Activated naive CD4-positive, alpha-beta T cell treated with anti-CD3 and anti-CD28 coated beads, Interleukin-2, amount 10 ng/mL, durations not matched to agents 7 days and 5 days (primary cell): ENCODE data around the gene SLC39A11.

Source experiments
- CTCF ChIA-PET: fragments of 350-600 bp; sonication (Branson Sonifier 250); formaldehyde crosslinking; loops from one replicate; lab custom pipeline; 2021; ENCODE audit warnings: antibody characterized with exemption; lab: Charles Lee
- DNase-seq: peaks from one replicate; pipeline ENCODE4 v3.0.0-alpha.2; 2020
- H3K27ac Mint-ChIP-seq: one replicate; pipeline ENCODE4 v1.8.0; 2021; ENCODE audit warnings: mild to moderate bottlenecking, moderate library complexity, mixed read lengths
- H3K27me3 Mint-ChIP-seq: one replicate; pipeline ENCODE4 v1.8.0; 2021; ENCODE audit warnings: mild to moderate bottlenecking, mixed read lengths
- H3K36me3 Mint-ChIP-seq: one replicate; pipeline ENCODE4 v1.8.0; 2021; ENCODE audit warnings: mixed read lengths
- H3K4me1 Mint-ChIP-seq: one replicate; pipeline ENCODE4 v1.8.0; 2021; ENCODE audit warnings: mixed read lengths
- H3K4me3 Mint-ChIP-seq: one replicate; pipeline ENCODE4 v1.8.0; 2021; ENCODE audit warnings: mild to moderate bottlenecking, moderate library complexity, mixed read lengths
- H3K9me3 Mint-ChIP-seq: one replicate; pipeline ENCODE4 v1.8.0; 2021; ENCODE audit warnings: mixed read lengths

Gene SLC39A11

DNA sequence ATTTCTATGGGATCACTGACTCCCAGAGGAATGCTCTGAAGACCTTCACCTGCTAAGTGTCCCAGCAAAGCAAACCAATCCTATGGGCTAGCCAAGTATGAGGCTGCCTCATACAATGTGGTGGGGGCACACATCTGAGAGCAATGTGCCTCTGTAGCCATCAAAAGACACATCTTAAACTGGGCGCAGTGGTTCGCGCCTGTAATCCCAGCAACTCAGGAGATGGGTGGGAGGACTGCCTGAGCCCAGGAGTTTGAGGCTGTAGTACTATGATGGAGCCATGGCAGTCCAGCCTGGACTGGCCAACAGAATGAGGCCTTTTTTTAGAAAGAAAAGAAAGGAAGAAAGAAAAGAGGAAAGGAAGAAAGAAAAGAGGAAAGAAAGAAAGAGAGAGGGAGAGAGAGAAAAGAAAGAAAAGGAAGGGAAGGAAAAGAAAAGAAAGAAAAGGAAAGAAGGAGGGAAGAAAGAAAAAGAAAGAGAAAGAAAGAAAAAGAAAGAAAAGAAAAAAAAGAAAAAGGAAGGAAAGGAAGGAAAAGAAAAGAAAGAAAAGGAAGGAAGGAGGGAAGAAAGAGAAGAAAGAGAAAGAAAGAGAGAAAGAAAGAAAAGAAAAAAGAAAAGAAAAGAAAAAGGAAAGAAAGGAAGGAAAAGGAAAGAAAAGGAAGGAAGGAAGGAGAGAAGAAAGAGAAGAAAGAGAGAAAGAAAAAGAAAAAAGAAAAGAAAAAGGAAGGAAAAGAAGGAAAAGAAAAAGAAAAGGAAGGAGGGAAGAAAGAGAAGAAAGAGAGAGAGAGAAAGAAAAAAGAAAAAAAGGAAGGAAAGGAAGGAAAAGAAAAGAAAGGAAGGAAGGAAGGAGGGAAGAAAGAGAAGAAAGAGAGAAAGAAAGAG is 430.3 kb downstream of the SLC39A11 start:
- H3K4me1 Mint-ChIP-seq: no peaks in the 10 kb centered on the region
- CTCF ChIA-PET: no interaction called here
- H3K9me3 Mint-ChIP-seq: no peaks in the 10 kb centered on the region
- H3K36me3 Mint-ChIP-seq: no peaks in the 10 kb centered on the region
- H3K27me3 Mint-ChIP-seq: peaks cover 20% of the 10 kb centered on the region
- no peak overlapping the region for H3K27ac Mint-ChIP-seq
- DNase-seq: no peak
- no peak overlapping the region for H3K4me3 Mint-ChIP-seq

DNA sequence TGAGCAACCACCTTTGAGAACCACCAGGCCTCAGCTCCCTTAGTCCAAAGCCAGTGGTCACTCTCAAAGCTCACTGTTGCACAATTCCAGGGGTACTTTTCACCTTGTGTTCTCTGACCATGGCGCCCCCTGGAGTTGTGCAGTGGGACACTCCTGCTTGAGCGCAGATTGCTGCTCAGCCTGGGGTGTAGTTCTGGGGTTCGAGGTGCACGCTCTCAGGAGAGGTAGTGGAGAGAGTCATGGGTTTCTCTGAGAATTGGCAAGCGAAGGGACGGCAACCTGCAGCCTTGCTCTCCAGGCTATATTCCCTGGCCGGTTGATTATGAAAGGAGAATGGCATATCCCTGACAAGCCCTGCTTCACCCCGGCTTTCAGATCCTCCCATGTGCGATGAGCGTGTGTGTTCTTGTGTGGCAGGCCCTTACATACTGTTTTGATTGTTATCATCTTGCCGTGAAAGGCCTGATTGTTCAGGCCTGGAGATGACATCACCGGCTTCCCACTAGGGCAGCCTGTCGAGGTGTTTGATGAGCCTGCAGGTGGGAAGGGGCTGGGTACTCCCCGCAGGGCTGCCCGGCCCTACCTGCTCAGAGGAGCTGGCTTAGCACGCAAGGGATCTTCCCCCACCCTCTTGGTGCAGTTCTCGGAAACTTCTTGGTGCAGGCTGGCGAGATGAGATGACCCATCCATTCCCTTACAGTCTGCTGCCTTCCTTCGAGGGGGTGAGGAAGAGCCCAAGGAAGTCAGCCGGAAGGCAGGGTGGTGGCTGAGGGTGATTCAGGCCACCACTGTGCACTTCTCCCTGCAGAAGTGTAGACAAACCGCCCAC is 431.2 kb downstream of the SLC39A11 start:
- Mint-ChIP-seq H3K4me3 (no peak overlapping the region), H3K36me3 (no peaks in the 10 kb centered on the region), H3K9me3 (no peaks in the 10 kb centered on the region), H3K27ac (no peak overlapping the region), H3K4me1 (no peaks in the 10 kb centered on the region), H3K27me3 (peaks cover 18% of the 10 kb centered on the region)
- no peak for DNase-seq
- CTCF ChIA-PET: no interaction called here

DNA sequence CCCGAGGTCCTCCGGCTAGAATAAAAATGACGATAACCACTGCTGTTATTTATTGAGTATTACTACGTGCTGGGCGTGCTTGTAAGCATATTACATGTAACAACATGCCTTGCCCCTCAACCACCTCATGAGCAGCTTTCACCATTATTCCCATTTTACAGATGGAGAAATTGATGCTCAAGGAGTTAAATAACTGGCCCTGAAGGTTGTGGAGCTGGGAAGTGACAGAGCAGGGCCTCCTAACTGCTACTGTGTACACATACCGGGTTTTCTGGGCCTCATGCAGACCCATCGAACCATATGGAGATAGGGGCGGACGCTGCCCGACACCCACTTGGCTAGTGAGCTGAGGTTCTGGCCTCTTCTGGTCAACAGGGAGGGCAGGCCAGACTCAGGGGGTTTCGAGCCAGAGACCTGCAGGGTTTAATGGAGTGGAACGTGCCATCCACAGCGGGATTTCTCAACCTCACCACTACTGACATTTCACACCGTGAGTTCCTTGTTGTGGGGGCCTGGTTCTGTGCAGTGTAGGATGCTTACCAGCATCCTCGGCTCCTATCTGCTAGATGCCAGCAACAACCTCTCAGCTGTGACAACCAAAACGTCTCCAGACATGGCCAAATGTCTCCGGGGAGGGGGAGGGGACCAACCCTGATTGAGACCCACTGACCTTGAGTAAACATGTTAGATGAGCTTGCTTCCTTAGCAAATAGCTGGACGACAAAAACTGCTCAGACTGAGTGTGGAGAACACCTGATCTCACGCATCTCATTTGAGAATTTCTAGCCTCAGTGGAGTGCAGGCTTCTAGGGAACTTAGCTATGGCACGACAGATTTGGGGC is 432.0 kb downstream of the SLC39A11 start:
- CTCF ChIA-PET: no interaction called here

DNA sequence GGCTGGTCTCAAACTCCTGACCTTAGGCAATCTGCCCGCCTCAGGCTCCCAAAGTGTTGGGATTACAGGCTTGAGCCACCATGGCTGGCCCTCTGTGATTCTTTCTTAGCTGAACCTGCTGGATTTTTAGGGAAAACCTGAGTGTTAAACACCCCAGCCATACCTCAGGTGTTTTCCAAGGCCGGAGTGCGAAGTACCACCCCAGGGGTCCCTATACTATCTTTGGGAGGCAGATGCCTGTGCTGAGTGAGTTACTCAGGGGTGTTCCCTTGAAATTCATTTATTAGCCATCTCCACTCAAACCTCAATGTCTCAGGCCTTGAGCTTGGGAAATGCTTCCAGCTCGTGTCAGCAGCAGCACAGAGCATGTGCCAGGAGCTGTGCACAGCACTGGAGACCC is 432.7 kb downstream of the SLC39A11 start:
- Mint-ChIP-seq H3K27ac (peak overlapping the region; percentile 30), H3K4me1 (no peaks in the 10 kb centered on the region), H3K27me3 (peaks cover 15% of the 10 kb centered on the region), H3K4me3 (no peak overlapping the region), H3K9me3 (no peaks in the 10 kb centered on the region), H3K36me3 (no peaks in the 10 kb centered on the region)
- CTCF ChIA-PET: no interaction called here
- DNase-seq: no peak

More for the DNA sequence above, 432.0 kb downstream of the SLC39A11 start:
- Mint-ChIP-seq H3K4me3 (no peak overlapping the region), H3K27me3 (peaks cover 15% of the 10 kb centered on the region), H3K9me3 (no peaks in the 10 kb centered on the region), H3K36me3 (no peaks in the 10 kb centered on the region), H3K27ac (no peak overlapping the region), H3K4me1 (no peaks in the 10 kb centered on the region)
- DNase-seq: no peak

DNA sequence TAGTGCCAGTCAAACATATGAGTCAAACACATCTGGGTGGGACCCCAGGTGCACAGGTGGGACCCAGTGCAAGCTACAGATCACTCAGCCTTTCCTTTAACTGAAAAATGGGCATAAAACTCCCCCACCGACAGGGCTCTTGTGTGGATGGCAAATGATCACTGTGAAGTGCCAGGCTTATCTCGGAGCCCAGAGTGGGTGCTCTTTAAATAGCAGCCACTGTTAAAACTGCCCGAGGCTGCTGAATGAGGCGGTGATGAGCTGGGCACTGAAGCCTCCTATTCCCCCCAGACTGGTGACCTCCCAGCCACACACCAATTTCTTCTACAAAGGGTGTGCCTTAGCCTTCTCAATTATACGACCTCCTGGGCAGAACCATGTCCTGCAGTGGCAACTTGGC is 433.8 kb downstream of the SLC39A11 start:
- no peak for DNase-seq
- no peaks in the 10 kb centered on the region for H3K36me3 Mint-ChIP-seq
- H3K4me1 Mint-ChIP-seq: no peaks in the 10 kb centered on the region
- no peak overlapping the region for H3K27ac Mint-ChIP-seq
- no peaks in the 10 kb centered on the region for H3K9me3 Mint-ChIP-seq
- peaks cover 11% of the 10 kb centered on the region for H3K27me3 Mint-ChIP-seq
- CTCF ChIA-PET: no interaction called here
- H3K4me3 Mint-ChIP-seq: no peak overlapping the region

DNA sequence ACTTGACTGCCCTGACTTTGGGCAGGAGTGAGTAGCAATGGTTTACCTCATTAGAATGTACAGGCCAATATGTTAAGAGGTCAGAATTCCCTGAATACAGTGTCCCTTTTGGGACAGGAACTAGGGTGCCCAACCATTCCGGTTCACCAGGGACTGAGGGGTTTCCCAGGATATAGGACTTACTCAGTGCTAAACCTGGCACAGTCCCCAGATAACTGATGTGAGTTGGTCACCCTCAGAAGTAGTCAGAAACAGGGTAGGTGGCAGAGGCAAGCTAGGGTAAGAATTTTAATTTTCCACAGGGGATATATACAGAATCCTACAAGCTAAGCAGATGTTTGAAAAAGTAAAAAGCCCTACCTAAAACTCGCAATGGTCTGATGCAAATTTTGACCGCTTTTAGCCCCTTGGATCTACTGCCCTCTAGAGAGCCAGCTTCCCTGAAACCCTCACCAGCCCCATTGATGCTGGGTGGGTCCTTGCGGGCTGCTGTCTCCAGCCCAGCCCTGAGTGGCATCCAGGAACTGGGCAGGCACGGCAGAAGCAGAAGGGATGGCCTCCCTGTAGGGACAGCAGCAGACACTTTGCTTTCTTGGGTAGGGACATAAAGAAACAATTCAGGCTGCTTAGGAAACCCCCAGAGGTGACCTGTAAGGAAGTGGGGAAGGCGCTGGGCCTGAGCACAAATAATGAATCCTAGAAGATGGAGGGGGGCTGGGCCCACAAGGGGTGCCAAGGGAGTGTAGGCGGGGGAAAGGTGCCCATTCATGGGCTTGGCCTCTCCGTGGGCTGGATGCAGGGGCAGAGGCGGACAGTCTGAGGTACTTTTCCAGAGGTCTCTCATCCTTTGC is 434.8 kb downstream of the SLC39A11 start:
- no peak overlapping the region for H3K27ac Mint-ChIP-seq
- H3K9me3 Mint-ChIP-seq: no peaks in the 10 kb centered on the region
- H3K4me1 Mint-ChIP-seq: no peaks in the 10 kb centered on the region
- peaks cover 11% of the 10 kb centered on the region for H3K27me3 Mint-ChIP-seq
- H3K36me3 Mint-ChIP-seq: no peaks in the 10 kb centered on the region
- H3K4me3 Mint-ChIP-seq: no peak overlapping the region
- DNase-seq: no peak
- CTCF ChIA-PET: no interaction called here

DNA sequence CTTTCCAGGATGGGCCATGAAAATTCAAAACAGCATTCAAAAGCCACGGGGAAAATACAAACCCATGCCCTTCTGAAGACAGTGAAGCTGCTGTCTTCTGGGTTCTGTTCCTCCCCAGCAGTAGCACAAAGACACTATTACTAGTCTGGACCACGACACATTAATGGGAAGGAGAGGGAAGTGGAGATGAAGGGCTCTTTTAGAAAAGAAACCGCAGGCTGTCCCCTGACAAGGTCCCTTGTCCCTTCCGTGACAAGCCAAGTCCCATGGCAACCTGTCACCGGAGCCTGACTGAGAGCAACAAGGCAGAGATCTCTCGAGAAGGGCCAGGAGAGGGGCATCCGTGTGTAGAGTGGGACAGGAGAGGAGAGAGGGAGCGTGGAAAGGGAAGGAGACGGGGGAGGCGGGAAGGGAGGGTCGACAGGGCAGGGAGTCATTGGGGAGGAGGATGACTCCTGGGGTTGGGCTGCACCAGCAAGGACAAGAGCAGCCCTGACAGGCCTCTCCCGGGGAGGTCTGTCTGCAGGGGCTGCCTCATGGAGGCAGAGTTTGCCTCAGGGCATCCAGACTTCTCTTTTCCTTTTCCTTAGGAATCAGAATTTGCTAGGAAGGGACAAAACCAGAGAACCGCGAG is 436.2 kb downstream of the SLC39A11 start:
- Mint-ChIP-seq H3K9me3 (no peaks in the 10 kb centered on the region), H3K36me3 (no peaks in the 10 kb centered on the region), H3K27ac (no peak overlapping the region)

DNA sequence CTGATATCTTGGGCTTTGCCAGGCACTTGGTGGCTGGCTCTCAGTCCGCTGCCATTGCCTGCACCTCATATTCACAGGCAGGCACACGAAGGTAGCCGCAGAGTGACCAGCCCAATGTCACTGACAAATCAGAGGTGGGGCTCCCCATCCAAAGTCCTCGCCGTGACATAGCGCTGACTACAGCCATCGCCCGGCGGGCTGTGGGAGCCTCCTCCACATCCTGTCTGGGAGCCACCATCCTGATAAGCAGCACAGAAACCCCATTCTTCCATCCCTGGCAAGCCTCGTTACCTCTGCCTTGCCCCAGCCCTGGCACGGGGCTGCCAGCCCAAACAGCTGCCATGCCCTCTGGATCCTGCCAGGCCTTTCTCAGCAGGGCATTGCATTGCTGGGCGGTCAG is 437.8 kb downstream of the SLC39A11 start:
- no peak overlapping the region for H3K27ac Mint-ChIP-seq
- H3K27me3 Mint-ChIP-seq: no peaks in the 10 kb centered on the region
- no peaks in the 10 kb centered on the region for H3K4me1 Mint-ChIP-seq
- no peaks in the 10 kb centered on the region for H3K36me3 Mint-ChIP-seq
- CTCF ChIA-PET: no interaction called here
- DNase-seq: no peak
- H3K4me3 Mint-ChIP-seq: no peak overlapping the region
- no peaks in the 10 kb centered on the region for H3K9me3 Mint-ChIP-seq

More for the DNA sequence above, 436.2 kb downstream of the SLC39A11 start:
- no peak overlapping the region for H3K4me3 Mint-ChIP-seq
- H3K4me1 Mint-ChIP-seq: no peaks in the 10 kb centered on the region
- no peak for DNase-seq
- CTCF ChIA-PET: no interaction called here
- H3K27me3 Mint-ChIP-seq: peaks cover 3% of the 10 kb centered on the region

DNA sequence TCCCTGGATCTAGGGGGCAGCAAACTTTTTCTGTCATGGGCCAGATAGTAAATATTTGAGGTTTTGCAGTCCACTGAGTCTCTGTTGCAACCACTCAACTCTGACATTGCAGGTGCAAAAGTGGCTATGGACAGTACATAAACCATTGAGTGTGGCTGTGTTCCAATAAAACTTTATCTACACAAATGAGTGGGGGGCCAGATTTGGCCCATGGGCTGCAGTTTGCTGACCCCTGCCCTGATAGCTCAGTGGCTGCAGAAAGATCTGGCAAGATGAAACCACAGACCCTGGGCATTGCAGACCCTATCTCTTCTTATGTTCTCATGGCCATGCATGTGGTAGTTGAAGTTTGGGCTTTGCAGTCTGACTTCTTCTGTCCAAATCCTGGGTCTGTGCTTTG is 440.5 kb downstream of the SLC39A11 start:
- H3K9me3 Mint-ChIP-seq: no peaks in the 10 kb centered on the region
- no peaks in the 10 kb centered on the region for H3K27me3 Mint-ChIP-seq
- no peak overlapping the region for H3K4me3 Mint-ChIP-seq
- H3K27ac Mint-ChIP-seq: no peak overlapping the region
- no peaks in the 10 kb centered on the region for H3K36me3 Mint-ChIP-seq
- DNase-seq: no peak
- CTCF ChIA-PET: no interaction called here
- H3K4me1 Mint-ChIP-seq: no peaks in the 10 kb centered on the region

DNA sequence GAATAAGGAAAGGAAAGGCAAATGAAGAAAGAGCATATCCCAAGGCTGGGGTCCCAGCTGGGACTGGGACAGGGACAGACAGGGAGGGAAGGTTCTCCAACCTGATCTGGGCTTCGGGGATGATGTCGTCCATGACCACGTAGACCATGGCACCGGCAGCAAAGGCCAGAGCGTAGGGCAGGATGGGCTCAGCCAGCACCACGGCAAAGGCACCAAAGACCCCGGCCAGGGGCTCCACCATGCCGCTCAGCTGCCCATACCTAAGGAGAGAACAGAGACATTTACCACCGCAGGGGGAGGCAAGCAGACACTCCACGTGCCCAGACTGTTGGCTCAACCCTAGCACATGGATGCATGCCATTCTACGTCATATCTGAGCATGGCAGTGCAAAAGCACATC is 443.8 kb downstream of the SLC39A11 start:
- H3K36me3 Mint-ChIP-seq: no peaks in the 10 kb centered on the region
- DNase-seq: no peak
- H3K27me3 Mint-ChIP-seq: no peaks in the 10 kb centered on the region
- no peak overlapping the region for H3K4me3 Mint-ChIP-seq
- peaks cover 8% of the 10 kb centered on the region for H3K4me1 Mint-ChIP-seq
- CTCF ChIA-PET: no interaction called here
- H3K27ac Mint-ChIP-seq: no peak overlapping the region
- no peaks in the 10 kb centered on the region for H3K9me3 Mint-ChIP-seq

DNA sequence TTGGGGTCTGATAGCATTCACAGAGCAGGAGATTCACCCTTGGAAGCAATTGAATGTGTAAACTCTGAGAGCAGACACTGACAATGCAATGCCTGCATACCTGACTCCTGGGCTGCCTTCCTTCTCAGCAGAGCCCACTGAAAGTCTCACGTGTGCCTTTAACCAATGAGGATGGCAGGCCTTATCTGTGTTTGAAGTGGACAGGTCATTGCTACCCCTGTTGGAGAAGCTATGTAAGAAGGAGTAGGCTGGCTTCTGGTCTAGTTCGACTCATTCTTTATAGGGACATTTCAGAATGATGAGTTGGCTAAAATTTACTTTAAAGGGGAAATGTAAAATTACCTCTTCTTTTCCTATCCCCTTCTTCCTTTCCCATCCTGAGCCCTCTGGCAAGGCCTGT is 446.3 kb downstream of the SLC39A11 start:
- no peaks in the 10 kb centered on the region for H3K36me3 Mint-ChIP-seq
- H3K27ac Mint-ChIP-seq: no peak overlapping the region
- CTCF ChIA-PET: no interaction called here
- H3K4me1 Mint-ChIP-seq: peaks cover 8% of the 10 kb centered on the region
- DNase-seq: no peak
- H3K4me3 Mint-ChIP-seq: no peak overlapping the region
- no peaks in the 10 kb centered on the region for H3K9me3 Mint-ChIP-seq
- peaks cover 16% of the 10 kb centered on the region for H3K27me3 Mint-ChIP-seq

DNA sequence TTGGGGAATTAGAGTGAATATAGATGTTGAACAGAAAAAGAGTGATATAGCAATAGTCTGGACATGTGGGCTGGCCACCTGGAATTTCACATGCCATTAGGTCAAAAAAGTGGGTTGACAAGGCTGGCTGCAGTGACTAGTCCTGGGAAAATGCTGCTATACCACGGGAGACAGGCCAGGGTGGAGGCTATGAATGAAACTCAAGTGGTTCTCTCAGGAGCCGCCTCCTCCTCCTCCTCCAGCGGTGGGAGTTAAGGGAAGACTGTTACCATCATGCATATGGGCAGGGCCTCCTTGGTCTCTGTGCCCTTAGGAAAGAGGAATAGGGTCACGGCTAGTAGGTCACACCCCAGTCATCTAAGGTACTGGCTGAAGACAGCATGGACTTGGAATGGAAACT is 448.0 kb downstream of the SLC39A11 start:
- Mint-ChIP-seq H3K9me3 (no peaks in the 10 kb centered on the region), H3K4me1 (peaks cover 8% of the 10 kb centered on the region), H3K36me3 (no peaks in the 10 kb centered on the region), H3K27me3 (peaks cover 32% of the 10 kb centered on the region), H3K27ac (no peak overlapping the region), H3K4me3 (no peak overlapping the region)
- DNase-seq: no peak
- CTCF ChIA-PET: interaction anchor here (1.3 kb wide), 1 partner anchor 725 kb away, joined by 3 read pairs; no protein-coding TSS in a partner anchor
